Testis (tissue), 3 donors: ENCODE measurements around the gene NLGN1. TPM values are rescaled to one million over a fixed set of nuclear protein-coding genes. Genes with fewer than 3 reads are reported as not detected.

Experiments used
- DNase-seq: peaks from one replicate; pipeline ENCODE4 v3.0.0-alpha.2; 2019
- H3K27ac ChIP-seq, 2 donors: fragments of 200-600 bp; sonication (generic); one replicate each; pipeline ENCODE4 v1.5.1; 2019
- H3K27me3 ChIP-seq: fragments of 200-600 bp; sonication (generic); one replicate; pipeline ENCODE4 v1.5.1; 2019
- H3K36me3 ChIP-seq: fragments of 200-600 bp; sonication (generic); one replicate; pipeline ENCODE4 v1.5.1; 2017; ENCODE audit warnings: low read depth; ENCODE audit errors: missing control alignments
- H3K4me1 ChIP-seq: fragments of 200-600 bp; sonication (generic); one replicate; pipeline ENCODE4 v1.5.1; 2019
- H3K4me3 ChIP-seq, 2 donors: fragments of 200-600 bp; sonication (generic); one replicate each; pipeline ENCODE4 v1.5.1; 2017 to 2019
- H3K9me3 ChIP-seq: fragments of 200-600 bp; sonication (generic); one replicate; pipeline ENCODE4 v1.5.1; 2017
- CTCF ChIP-seq, 3 experiments: fragments of 450-650 bp in 2 of 3; fragments of 200-600 bp in 1 of 3; sonication (generic) in 1 of 3; IDR thresholded peaks; one replicate each; pipeline ENCODE4 v1.5.1; 2016 to 2019; ENCODE audit warnings: antibody characterized with exemption in 3 of 3, mild to moderate bottlenecking in 2 of 3, moderate library complexity in 1 of 3
- POLR2A ChIP-seq: fragments of 450-650 bp; IDR thresholded peaks from one replicate; pipeline ENCODE4 v1.6.1; 2017; ENCODE audit warnings: antibody characterized with exemption, mild to moderate bottlenecking, moderate library complexity
- WGBS, 2 donors: methylation state at CpG; one replicate each; pipeline ENCODE4 v1.1.5; 2018; 5-methylcytosine and 5-hydroxymethylcytosine counted together
- intact Hi-C: fragments of 100-400 bp; cut with DNase I; formaldehyde crosslinking; loops from one replicate; pipeline ENCODE4 v1.15.1; 2023; ENCODE audit warnings: low total_unique reads
- polyA plus RNA-seq: library from polyadenylated mRNA; stranded (reverse); fragments of 350-450 nt; fragmentation: Illumina TruSeq; extraction: RNeasy Lipid Tissue Mini Kit (QIAGEN cat#74804); gene quantifications from one replicate; pipeline ENCODE4 v1.2.3, GENCODE V29; 2014; ENCODE audit warnings: low read depth, low replicate concordance; ENCODE audit not compliant: insufficient read depth
- total RNA-seq, 2 donors: library from RNA; depleted of rRNA; stranded (reverse); fragments of >200 nt; gene quantifications; one replicate each; pipeline ENCODE4 v1.2.3, GENCODE V29; 2016

NLGN1 gene
- total and polyA plus RNA-seq, 3 donors from 2014 or later = 10.6 to 19.2 (median 15.5) TPM

GRCh38 chr3:174329321-174329720, 931.8 kb downstream of the NLGN1 start:
- no peak for TF ChIP-seq POLR2A
- no peak for TF ChIP-seq CTCF (IDR thresholded peaks at IDR 0.05)
- H3K4me3 ChIP-seq = no peak overlapping the region
- intact Hi-C loops = no loop called here
- no peaks in the 10 kb centered on the region for H3K4me1 ChIP-seq
- no peaks in the 10 kb centered on the region for H3K27me3 ChIP-seq
- H3K36me3 ChIP-seq = no peaks in the 10 kb centered on the region
- H3K27ac ChIP-seq = no peak overlapping the region
- no peaks in the 10 kb centered on the region for H3K9me3 ChIP-seq
- WGBS, 2 donors = 89 to 92% methylated on average over 3 of the region's 3 CpGs
- no peak for DNase-seq

GRCh38 chr3:174330303-174330702, 932.8 kb downstream of the NLGN1 start:
- intact Hi-C loops = no loop called here
- Histone ChIP-seq H3K4me3 (no peak overlapping the region), H3K27me3 (no peaks in the 10 kb centered on the region), H3K36me3 (no peaks in the 10 kb centered on the region), H3K9me3 (no peaks in the 10 kb centered on the region), H3K4me1 (no peaks in the 10 kb centered on the region), H3K27ac (no peak overlapping the region)
- no peak for DNase-seq
- TF ChIP-seq POLR2A (no peak), CTCF (IDR thresholded peaks at IDR 0.05) (no peak)

- Histone ChIP-seq H3K4me3 (no peak overlapping the region), H3K27me3 (no peaks in the 10 kb centered on the region), H3K27ac (no peak overlapping the region), H3K36me3 (no peaks in the 10 kb centered on the region), H3K9me3 (no peaks in the 10 kb centered on the region), H3K4me1 (no peaks in the 10 kb centered on the region)
- DNase-seq = no peak
- 71 to 84% methylated on average over 6 of the region's 6 CpGs for WGBS, 2 donors
- TF ChIP-seq POLR2A (no peak), CTCF (IDR thresholded peaks at IDR 0.05) (no peak)
- intact Hi-C loops = no loop called here
These were observed 933.7 kb downstream of the NLGN1 start for GRCh38 chr3:174331095-174331800.

GRCh38 chr3:174332391-174332790, 934.8 kb downstream of the NLGN1 start:
- H3K9me3 ChIP-seq = no peaks in the 10 kb centered on the region
- intact Hi-C loops = no loop called here
- H3K36me3 ChIP-seq = no peaks in the 10 kb centered on the region
- WGBS, 2 donors = 81 to 89% methylated on average over 2 of the region's 2 CpGs
- TF ChIP-seq POLR2A (no peak), CTCF (IDR thresholded peaks at IDR 0.05) (no peak)
- H3K27ac ChIP-seq = no peak overlapping the region
- no peak for DNase-seq
- no peaks in the 10 kb centered on the region for H3K4me1 ChIP-seq
- no peaks in the 10 kb centered on the region for H3K27me3 ChIP-seq
- H3K4me3 ChIP-seq = no peak overlapping the region

GRCh38 chr3:174333640-174334039, 936.1 kb downstream of the NLGN1 start:
- H3K4me3 ChIP-seq = no peak overlapping the region
- H3K27ac ChIP-seq = no peak overlapping the region
- no peaks in the 10 kb centered on the region for H3K36me3 ChIP-seq
- no peaks in the 10 kb centered on the region for H3K4me1 ChIP-seq
- no peaks in the 10 kb centered on the region for H3K27me3 ChIP-seq
- 88 to 91% methylated on average over 2 of the region's 2 CpGs for WGBS, 2 donors
- intact Hi-C loops = no loop called here
- DNase-seq = no peak
- no peaks in the 10 kb centered on the region for H3K9me3 ChIP-seq
- no peak for TF ChIP-seq POLR2A
- TF ChIP-seq CTCF (IDR thresholded peaks at IDR 0.05) = no peak
